ENCODE measurements around the gene SHB.

The SHB gene

DNA sequence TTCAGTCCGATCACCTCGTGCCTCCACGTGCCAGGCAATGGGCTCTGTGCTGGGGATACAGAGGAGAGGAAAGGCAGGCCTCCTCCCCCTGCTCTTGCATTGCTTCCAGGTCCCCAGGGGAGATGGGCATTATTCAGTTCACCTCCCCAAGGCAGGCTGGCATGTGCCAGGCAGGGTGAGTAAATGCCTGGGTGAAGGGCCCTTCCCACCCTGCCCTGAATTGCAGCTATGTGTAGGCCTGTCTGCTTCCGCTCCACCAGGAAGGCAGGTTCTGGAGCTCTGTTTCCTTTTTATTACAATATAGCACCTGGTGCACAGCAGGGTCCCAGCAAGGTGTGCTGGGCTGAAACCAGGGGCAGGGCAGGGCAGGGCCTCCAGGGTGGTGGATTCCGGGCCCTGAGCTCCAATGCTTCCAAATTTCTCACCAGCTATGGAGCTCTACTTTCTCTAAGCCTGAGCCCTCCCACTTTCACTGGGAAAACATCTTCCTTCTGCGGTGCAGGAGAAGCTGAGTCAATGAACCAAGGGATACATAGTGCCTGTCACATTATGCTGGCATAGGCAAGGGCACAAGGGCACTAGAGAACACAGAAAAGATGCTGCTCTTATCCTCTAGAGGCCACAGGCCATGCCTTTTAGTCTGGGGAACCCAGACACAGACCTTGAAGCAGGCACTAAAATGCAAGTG is 42.0 kb downstream of the SHB start:
- in situ Hi-C loops (cut with MboI; ENCODE audit: low sequenced_read_pairs): no loop called here

- in situ Hi-C loops (cut with MboI; ENCODE audit: low sequenced_read_pairs): no loop called here
These were observed 42.8 kb downstream of the SHB start for GRCh38 chr9:38026021-38026809.

- in situ Hi-C loops (cut with MboI; ENCODE audit: low sequenced_read_pairs): no loop called here
These were observed 43.9 kb downstream of the SHB start for GRCh38 chr9:38025166-38025565.

DNA sequence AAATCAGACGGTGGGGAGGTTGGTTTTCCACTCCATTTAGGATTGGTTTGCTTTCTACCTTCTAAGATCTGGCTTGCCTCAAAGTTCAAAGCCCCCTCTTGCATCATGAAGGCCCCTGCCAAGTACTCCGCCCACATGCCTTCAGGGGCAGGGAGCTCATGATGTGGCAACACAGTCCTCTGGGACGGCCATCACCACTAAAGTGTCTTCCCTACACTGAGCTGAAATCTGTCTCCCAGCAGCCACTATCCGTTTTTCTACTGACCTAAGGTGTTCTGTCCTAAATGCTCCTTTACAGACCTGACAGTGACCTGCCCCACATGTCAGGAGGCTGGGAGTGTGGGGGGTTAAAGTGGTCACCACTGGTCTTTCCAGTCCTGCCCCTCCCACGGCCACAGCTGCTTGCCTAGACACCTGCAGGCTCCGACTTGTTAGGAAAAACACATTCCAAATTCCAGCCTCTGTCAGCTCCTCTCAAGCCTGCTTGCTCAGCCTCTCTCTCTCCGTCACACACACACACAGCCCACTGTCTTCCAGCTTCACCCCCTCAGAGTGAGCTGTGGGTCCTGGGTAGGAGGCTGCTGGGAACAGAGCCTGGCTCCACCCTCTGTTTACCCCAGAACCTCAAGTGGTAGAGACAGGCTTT is 44.9 kb downstream of the SHB start:
- in situ Hi-C loops (cut with MboI; ENCODE audit: low sequenced_read_pairs): no loop called here

- in situ Hi-C loops (cut with MboI; ENCODE audit: low sequenced_read_pairs): no loop called here
These were observed 45.4 kb downstream of the SHB start for GRCh38 chr9:38023661-38024035.

DNA sequence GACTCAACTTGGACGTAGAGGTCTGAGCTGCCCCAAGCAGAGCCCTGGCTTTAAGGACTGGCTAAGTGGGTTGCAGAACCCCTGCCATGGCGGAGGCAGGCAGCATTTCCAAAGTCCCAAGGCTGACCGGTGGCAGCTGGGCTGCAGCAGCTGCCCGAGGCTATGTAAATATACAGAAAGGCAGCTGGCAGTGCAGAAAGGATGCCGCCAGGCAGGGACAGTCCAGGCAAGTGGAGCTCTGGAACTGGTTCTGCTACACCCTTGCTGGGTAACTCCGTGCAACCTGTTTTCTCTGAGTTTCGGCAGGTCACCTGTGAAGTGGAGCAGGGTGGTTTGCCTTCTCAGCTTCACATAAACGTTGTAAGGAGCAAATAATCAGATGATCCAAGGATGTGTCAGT is 46.0 kb downstream of the SHB start:
- in situ Hi-C loops (cut with MboI; ENCODE audit: low sequenced_read_pairs): no loop called here

DNA sequence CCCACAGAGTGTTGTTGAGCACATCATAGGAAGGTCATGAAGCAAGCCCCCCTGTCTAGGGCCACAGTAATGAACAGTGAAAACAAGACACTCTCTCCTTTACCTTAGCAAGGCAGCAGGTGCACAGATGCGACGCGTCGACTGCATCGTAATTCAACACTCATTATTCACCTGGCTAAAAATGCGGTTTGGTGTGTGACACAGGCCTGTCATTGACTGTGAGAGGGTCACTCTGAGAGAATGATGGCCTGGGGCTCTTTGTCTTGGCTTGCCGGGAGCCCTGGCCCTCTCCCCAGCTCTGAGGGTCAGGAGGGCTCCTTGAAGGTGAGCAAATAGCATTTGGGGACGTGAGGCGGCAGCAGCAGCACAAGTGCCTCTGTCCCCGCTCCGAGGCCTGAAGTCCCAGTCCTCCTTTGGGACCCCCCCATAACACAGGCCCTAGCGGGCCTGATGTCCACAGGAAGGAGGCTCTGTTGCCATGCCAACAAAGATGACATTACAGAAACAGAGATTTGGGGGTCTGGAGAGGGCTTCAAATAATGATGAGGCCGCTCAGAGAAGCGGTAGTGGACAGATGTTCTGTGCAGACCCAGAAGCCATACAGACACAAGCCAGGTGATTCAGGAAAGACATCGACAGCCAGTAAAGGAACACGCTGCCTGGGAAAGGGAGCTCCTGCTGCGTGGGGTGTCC is 46.7 kb downstream of the SHB start:
- in situ Hi-C loops (cut with MboI; ENCODE audit: low sequenced_read_pairs): no loop called here

GRCh38 chr9:38020151-38021076 is 48.6 kb downstream of the SHB start:
- in situ Hi-C loops (cut with MboI; ENCODE audit: low sequenced_read_pairs): no loop called here

DNA sequence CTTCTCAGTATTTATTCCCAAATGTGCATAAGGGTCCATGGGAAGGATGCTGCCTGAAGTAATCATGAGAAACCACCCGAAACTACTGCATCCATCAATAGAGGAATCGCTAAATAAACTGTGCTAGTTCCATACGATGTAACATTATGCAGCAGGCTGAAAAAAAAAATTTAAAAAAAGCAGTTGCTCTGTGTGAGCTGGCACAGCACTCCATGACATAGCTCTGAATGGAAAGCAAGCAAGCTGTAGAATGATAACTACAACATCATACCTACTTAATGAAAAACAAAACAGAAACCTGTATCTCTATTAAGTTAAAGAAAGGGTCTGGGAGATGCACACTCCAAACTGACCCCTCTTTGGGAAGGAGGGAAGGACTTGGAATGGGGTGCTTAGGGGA is 49.3 kb downstream of the SHB start:
- in situ Hi-C loops (cut with MboI; ENCODE audit: low sequenced_read_pairs): no loop called here

GRCh38 chr9:38018958-38019602 is 49.9 kb downstream of the SHB start:
- in situ Hi-C loops (cut with MboI; ENCODE audit: low sequenced_read_pairs): no loop called here

DNA sequence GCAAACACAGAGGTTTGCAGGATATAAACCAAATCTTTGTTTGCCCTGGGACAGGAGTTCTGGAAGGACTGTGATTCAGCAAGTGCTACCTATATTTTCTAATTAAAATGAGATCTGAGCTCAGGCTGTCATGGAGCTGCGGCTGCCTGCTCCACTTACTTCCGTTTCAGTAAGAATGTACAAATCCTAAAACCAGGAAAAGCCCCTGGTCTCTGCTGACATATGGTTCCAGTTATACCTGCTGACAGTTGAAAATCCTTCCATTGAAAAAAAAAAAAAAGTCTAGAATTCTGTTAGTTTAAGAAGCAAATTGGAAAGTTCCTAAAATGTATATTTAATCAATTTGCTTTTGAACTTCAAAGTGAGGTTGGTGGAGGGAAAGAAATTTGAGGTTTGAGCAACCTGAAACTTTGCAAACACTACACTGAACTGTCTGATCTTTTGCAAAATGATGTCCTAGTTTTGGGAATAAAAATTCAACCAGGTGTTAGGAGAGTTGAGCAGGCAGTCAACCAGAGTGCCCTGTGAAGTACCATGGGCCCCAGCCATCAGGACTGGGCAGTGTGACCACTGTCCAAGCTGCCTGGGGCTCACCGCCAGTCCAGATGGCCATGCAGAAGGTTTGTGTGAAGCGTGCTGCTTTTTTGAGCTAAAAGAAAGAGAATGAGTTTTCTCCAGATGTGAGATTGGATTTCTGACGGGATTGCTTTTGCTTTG is 50.6 kb downstream of the SHB start:
- in situ Hi-C loops (cut with MboI; ENCODE audit: low sequenced_read_pairs): no loop called here

- in situ Hi-C loops (cut with MboI; ENCODE audit: low sequenced_read_pairs): no loop called here
These were observed 51.2 kb downstream of the SHB start for GRCh38 chr9:38017885-38018186.

DNA sequence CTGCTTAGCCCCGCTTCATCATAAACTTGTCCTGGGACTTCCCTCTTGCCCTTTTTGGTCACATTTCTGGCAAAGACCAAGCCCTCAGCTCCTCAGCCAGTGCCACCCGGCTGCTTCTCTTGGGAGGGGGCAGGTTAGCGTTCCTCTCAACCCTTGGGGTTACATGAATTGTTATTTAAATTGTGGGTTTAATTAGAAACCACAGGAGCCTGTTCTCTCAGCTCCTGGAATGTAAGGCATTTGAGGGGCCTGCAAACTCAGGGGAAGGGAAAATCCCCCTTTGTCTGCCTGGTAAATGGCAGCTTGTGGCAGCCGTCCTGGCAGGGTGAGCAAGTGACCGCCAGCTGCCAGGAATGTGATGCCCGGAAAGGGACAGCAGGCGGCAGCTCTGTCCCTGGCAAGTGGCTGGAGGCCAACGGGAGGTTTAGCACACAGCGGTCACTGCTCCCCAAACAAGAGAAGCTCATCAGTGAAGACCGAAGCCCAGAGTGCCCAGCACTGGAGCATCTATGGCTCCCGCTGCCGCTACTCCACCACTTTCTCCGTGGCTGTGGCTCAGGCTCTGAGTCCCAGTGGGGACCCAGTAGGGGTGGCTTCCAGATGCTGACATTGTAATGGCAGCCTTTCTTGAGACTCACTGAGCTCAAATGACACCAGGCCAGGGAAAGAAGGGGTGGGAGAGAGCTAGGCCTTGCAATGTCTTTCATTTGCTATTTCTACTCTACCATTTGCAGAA is 51.7 kb downstream of the SHB start:
- in situ Hi-C loops (cut with MboI; ENCODE audit: low sequenced_read_pairs): no loop called here

DNA sequence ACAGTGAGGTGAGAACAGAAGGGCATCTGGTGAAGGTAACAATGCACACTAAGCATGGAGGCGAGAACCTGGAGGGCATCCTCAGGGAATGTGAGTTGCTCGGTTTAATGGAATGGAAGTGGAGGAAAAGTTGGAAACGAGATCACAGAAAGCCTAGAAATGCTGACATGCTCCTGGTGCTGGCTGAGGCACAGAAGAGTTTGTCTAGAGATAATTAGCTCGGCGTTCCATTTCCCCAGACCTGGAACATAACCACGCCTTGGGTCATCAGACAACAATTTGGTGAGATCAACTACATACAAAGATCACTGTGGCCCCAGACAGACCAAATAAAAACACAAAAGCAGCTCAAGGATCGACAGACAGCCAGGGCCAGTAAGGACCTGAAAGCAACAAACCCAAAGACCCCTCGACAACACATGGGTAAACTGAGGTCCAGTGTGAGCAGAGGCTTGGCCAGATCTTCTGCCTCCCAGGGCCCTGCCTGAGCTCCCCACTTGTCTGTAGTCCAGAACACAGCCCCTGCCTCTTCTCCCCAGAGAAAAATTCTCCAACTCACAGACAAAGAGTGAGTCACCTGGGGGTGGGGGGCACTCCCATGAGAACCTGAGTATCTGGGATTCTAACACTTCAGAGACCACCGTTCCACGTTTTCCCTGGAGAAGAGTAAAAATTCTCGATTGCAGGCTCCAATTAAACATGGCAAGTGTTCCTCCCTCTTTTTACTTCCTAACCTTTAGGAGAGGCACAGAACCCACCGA is 52.5 kb downstream of the SHB start:
- in situ Hi-C loops (cut with MboI; ENCODE audit: low sequenced_read_pairs): no loop called here

DNA sequence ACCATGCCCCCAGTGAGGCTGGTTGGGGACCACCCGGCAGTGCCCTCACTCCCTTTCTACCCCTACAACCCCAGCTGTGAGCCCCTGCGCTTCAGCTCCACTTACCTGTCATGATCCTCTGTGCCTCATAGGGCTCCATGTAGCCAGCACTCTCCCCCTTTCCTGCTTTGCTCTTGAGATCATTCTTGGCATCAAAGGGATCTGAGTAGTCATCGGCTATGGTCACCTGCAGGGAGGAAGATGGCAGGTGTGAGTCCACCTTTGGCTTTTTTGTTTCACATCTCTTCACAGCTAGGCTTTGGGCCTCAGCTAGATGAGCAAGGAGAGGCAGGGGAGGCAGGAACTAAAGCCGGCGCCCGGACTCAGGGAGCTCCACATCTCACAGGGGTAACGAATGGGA is 53.1 kb downstream of the SHB start:
- in situ Hi-C loops (cut with MboI; ENCODE audit: low sequenced_read_pairs): no loop called here

DNA sequence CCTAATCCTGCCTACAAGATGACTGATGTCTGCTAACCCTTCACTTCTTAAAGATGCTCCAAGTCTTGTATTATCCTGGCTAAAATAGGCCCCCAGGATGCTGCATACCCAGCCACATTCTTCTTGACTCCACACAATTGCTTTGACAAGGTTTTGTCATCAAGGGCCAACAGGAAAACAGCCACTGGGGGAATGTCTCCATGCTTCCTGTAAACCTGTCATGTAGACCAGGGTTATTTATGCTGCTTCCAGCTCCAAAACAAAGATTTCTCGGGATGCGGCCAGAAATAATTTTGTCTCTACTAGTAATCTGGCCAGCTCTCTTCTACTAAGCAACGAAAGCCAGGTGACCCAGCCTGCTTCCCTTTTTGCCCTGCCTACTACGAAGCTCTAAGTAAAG is 53.8 kb downstream of the SHB start:
- in situ Hi-C loops (cut with MboI; ENCODE audit: low sequenced_read_pairs): no loop called here

- in situ Hi-C loops (cut with MboI; ENCODE audit: low sequenced_read_pairs): no loop called here
These were observed 56.1 kb downstream of the SHB start for GRCh38 chr9:38012767-38013450.

GRCh38 chr9:38011991-38012390 is 57.0 kb downstream of the SHB start:
- in situ Hi-C loops (cut with MboI; ENCODE audit: low sequenced_read_pairs): no loop called here

Measured in HL-60/S4 (cell line).